HG02642 (cell line): ENCODE measurements around the gene ENGASE.

Source experiments
- ATAC-seq: cut with Tn5 transposase; IDR thresholded peaks from one replicate; pipeline ENCODE4 v1.9.1; 2021; ENCODE audit warnings: mild to moderate bottlenecking; ENCODE audit not compliant: unreplicated experiment, poor library complexity

Gene ENGASE

DNA sequence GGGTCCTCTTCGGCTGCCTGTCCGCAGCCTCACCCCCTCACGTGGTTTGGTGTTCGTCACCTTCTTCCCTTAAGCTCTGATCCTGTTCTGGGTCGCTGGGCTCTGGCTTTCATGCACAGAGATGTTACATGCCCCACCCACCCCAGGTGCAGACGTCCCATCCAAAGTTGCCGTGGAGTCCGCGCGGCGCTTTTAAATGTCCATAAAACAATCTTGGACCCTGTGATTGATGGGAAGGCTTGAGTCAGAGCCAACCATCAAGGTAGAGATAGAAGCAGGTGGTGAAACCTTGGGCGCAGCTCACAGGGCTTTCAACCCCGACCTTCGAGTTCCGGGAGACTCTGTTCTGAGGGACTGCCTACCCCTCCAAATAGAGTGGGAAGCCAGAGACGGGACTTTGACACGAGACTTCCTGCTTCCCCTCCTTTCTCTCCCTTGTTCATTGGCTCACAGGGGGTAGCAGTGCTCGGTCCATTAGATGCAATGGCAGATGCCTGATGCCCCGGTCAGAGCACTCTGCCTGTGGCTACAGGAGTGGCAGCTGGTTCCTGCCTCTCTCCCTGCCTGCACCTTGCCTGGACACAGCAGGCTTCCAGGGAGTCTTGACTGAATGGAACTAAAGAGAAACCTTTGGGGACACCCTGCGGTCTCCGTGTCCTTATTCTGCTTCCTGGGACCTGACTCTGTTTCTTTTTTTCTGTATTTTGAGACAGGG lies 4.0 kb downstream of the ENGASE start:
- ATAC-seq: no peak

DNA sequence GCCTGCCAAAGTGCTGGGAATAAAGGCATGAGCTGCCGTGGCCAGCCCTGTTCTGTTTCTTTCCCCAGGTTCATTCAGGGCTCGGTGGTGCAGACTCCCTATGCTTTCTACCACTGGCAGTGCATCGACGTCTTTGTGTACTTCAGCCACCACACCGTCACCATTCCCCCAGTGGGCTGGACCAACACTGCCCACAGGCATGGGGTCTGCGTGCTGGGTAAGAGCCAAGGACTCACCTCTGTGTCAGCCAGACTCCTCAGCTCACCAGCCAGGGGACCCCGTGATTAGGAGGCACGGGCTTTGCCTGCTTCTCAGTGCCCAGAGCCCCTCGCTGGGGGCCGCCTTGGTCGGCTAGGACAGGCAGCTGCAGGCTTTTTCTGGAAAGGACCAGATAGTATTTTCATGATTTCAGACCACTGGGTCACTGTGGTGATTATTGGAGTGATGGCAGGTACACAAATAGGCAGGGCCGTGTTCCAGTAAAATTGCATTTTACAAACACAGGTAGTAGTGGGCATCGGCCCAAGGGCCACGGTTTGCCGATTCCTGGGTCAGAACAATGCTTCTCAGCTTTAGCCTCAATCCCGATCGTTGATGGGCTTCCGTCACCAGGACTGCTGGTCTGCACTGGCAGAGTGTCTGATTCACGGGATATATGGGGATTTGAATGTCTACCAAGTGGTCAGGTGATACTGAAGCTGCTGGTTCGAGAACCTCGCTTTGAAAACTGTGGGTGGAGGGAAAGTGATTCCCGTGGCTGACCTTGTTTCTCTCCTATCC lies 5.0 kb downstream of the ENGASE start:
- ATAC-seq: no peak

DNA sequence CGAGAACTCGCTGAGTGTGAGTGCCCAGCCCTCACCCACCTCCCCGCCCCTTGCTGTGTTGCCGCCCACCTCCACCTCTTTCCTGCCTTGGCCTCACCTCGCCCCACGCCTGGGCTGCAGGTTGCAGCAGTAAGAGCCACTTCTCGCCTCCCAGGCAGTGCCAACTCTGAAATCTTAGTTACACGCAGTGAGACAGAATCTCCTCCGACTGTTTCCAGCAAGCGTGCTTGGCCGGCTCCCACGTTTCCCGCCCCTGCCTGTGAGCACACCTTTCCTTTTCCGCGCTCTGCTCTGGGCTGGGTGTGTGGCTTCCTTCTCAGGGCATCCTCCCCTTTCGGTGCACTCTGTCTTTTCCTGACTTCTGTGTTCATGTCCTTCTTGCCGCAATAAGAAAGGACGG lies 5.7 kb downstream of the ENGASE start:
- no peak for ATAC-seq

DNA sequence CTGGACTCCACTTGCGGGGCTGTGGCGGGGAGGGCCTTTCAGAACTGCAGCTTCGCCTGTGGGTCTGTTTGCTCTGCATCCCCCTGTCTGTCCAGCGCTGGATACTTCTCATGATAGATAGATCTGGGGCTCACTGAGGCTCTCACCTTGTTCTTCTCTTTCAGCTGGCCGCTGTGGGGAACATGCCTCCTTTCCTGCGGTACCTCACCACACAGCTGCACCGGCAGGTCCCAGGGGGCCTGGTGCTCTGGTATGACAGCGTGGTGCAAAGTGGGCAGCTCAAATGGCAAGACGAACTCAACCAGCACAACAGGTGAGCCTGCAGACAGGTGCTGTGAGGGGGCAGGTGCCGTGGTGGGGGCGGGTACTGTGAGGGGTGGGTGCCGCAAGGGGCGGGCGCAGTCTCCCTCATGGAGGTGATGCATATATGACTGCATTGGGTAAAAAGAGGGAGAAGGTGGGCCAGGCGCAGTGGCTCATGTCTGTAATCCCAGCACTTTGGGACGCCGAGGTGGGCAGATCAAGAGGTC lies 6.2 kb downstream of the ENGASE start:
- ATAC-seq: no peak

DNA sequence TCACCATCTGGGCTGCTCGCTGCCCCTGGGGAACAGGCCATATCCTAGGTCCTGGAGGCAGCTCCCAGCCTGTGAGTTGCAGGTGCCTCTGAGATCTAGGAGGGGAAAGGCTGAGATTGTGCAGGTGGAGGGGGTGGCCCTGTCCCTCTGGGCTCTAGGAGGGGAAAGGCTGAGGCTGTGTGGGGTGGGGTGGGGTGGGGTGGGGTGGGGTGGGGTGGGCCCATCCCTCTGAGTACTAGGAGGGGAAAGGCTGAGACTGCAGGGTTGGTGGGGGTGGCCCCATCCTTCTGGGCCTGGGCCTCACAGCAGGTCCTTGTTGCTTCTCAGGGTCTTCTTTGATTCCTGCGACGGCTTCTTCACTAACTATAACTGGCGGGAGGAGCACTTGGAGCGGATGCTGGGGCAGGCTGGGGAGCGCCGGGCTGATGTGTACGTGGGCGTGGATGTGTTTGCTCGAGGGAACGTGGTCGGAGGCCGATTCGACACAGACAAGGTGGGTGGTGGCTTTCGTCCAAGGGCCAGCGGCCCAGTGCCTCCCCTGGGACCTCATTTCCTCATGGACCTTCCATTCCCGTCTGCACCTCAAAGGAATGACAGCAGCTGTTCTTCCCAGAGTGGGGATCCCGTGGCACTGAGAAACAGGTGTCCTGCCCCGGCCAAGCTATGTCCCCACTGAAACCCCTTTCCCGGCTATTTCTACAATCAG lies 7.1 kb downstream of the ENGASE start:
- ATAC-seq: no peak

DNA sequence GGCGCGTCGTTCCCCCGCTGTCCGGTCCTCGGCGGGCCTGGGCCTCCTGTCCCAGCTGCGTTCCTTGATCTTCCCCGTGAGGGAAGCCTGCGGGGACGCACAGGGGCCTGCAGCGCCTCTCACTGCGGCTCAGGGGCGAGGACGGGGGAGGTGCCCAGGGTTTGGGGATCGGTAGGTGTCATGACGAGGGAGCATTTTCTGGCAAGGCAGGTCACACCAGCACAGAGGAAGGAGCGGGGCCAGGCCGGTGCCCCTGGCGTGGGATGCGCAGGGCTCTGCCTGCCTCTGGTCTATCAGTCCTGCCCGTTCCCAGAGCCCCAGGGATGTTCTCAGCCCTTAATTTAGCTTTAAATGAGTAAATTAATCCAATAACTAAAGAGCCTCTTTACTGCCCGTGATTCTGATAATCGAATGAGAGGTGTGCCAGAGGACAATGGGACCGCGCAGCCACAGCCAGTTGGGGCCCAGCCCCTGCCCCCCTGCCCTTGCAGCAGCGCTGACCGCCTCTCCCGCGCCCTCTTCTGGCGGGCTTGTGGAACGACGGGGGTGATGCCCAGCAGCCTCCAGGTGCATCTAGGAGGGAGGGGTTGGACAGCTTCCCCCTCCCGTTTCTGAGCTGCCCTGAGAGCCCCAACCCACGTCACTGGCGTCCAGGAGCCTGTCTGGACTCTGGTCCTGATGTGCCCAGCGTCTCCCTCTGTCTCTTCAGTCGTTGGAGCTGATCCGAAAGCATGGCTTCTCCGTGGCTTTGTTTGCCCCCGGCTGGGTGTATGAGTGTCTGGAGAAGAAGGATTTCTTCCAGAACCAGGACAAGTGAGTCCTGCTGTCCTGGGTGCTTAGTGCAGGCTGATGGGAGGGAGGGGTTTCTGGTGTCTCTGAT lies 7.9 kb downstream of the ENGASE start:
- no peak for ATAC-seq

DNA sequence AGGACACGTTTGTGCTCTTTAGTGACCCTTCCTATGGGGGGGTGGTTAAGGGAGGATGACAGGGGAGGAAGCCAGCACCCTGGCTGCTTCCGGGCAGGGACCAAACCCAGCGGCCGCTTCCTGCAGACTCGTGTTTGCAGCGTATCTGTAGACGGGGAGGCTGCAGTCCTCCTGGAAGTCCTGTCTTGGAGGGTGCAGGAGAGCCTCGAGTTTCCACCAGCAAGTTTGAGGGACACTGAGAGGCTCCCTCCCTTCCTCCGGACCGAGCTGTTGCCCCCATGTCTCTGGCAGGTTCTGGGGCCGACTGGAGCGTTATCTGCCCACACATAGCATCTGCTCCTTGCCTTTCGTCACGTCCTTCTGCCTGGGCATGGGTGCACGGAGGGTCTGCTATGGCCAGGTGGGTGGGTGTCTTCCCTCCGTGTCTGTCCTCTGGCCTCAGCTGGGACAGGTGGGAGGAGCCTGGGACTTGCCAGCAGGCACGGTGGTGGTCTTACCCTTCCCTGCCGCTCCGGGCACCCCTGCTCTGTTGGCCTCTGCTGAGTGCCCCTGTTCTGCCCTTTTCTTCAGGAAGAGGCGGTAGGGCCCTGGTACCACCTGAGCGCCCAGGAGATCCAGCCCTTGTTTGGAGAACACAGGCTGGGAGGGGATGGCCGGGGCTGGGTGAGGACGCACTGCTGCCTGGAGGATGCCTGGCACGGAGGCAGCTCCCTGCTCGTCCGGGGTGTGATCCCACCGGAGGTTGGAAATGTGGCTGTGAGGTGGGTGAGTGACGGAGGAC lies 8.8 kb downstream of the ENGASE start:
- no peak for ATAC-seq

DNA sequence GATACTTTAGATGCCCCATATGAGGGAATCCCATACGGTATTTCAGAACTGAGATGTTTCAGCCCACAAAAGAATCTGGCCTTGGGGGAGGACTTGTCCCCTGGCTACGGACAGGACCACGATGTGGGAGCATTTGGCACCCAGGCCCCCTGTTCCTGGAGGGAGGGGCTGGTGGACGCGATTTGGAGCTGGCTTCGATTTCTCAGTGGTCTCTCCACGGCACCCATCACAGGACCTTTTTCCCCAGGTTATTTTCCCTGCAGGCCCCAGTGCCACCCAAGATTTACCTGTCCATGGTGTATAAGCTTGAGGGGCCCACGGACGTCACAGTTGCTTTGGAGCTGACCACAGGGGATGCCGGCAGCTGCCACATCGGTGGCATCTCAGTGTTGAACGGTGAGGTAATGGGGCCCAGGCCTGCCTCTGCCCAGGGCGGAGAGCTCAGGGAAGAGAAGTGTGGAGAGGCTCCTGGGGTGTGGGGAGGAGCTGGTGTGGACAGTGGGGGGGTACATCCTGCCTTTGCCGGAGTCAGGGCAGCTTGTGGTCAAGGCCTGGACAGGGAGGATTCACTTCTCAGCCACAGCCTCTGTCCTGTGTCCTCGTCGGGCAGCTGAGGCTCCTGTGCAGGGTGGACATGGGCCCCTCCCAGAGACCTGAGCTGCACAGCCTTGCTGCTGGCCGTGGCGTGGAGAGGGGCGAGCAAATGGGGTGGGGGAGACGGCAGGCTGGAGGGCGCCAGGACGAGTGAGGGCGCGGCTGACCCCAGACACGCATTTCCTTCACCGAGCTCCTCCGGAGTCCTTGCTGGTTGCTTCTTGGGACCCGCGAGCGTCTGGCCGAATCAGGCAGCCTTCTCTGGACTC lies 9.9 kb downstream of the ENGASE start:
- ATAC-seq: no peak

DNA sequence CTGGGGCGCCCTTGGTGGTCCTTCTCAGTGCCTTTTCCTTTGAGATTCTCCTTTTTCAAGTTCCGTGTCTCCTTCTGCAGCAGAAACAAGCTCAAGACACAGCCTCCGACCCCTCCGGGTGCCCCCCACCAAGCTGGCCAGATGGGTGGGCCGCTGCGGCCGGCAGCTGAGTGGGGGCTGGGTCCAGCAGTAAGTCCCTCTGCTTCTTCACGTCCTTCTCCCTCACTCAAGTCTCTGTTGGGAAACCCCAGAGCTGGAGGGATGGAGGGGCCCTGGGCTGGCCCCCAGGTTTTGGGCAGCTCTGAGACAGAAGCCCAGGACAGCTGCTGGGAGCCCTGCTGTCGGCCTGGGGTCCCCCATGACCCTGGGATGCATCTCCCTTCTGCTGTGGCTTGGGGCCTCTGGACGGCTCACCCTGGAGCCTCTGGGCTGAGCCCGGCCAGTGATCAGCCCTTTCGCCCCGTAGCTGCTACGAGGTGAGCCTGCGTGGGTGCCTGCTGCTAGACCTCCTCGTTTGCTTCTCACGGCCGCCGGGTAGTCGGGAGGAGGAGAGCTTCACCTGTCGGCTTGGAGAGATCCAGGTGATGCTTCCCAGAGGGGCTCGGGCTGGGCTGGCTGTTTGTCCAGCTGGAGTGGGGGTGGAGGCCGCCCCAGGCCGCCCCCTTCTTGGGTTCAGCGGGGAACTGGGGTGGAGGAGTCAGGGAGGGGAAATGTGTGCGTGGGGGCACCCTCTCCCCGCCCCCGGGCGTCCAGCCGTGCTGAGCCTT lies 10.7 kb downstream of the ENGASE start:
- no peak for ATAC-seq

DNA sequence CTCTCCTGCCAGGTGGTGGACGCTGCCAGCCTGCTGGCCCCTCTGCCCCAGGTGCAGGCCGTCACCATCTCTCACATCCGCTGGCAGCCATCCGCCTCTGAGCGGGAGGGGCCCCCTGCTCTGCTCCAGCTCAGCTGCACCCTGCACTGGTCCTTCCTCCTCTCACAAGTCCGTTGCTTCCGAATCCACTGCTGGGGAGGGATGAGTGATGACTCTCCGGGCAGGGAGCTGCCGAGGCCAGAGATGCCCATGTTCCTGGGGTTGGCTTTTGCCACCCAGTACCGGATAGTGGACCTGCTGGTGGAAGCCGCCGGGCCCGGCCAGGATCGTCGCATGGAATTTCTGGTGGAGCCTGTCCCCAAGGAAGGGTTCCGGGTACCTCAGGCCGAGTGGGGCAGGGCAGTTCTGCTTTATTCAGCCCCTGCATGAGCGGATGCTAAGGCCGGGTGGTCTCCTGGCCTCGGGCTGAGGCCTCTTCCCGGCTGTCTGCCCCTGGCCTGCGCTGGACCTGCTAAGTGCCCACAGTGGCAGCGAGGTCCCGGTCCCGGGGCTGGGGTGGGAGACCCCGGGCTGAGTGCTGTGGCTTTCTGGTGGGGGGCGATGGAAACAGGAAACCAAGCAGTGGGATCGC lies 11.4 kb downstream of the ENGASE start:
- ATAC-seq: no peak

DNA sequence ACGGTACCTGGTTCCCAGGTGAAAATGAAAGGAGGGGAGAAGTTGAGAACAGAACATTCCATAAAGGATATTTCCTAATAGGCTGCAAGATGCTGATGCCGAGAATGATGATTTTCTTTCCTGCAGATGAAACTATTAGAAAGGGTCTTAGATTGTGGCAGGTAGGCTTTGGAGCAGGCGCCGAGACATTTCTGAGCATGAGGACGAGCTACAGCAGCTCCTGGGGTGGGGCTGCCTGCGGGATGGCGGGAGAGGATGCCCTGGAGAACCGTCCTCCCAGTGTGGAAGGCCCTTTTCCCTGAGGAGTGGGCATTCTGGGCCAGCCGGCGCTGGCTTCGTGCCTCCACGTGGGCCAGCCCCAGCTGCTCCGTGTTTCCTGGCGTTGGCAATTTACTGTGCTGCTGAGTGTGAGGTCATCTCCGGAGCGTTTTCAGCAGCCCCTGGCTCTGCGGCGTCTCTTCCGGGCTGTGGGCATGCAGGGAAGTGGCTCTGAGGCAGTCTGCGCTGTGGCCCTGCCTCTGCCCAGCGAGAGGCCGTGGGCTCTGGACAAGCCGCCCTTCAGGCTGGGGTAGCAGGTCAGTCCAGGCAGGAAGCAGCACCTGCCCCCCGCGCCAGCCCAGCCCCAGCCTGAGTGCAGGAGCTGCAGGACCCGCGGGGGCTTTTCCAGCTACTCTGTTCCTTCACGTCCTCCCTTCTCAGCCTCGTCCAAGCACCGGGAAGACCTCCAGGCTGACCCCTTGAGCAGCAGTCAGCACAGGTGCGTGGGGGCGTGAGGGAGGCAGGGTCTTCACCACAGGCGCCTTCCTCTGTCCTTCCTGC lies 12.2 kb downstream of the ENGASE start:
- ATAC-seq: no peak

DNA sequence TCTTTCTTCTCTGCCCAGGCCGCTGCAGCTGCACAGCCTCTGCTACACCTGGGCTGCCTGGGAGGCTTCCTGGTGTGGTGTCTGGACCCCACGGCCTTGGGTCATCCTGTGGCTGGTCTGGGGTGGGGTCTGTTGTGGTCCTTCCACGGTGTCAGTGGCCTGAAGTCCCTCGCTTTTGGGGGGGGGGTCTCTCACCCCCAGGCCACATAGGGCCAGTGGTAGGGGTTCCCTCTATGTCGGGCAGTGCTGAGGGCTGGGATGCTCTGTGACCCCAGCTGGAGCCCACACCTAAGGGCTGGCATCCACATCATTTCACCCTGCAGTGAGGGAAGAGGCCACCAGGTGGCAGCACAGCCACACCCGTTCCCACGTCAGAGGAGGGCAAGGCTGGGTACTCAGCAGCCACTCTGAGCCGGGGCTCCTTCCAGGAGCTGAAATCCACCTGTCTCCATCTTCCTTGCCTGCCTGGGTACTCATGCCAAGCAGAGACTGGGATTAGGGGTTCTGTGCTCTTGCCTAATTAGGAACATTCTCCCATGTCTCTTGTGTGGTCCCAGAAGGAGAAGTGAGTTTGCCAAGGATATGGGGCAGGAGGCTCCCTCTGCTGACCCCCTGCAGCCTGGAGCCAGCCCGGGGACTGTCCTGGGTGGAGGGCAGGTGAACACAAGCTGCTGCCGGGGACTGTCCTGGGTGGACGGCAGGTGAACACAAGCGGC lies 13.0 kb downstream of the ENGASE start:
- peak; percentile 46 for ATAC-seq

DNA sequence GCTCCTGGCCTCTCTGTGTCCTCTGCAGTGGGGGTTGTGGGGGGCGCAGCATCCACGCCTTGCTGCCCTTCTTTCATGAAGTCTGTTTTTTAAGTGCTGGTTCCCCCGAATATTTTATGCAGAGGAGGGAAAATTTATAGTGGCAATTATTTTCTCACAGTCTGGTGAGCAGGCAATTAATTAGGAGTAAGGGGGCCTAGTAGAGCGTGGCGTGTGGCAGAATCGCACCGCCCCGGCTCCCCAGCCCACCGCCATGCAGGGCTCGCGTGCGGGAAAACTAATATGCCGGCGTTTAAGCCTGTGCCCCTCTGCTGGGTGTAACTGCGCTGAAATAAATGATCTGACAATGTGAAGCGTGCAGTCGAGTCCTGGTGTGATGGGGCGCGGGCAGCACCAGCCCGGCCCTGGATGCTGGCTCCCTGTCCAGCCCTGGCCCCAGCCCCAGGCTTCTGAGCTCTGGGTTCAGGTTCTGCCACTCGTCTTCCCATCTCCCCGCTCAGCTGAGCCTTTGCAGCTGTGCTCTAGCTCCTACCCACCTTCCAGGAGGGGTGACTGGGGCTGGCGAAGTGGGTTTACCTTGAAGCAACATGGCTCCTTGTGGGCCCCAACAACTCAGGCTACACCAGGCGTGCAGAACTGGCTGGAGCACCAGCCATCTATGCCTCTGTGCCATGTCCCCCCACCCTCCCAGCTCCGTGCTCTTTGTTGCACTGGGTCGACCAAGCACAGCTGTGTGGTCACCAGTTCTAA lies 13.8 kb downstream of the ENGASE start:
- no peak for ATAC-seq

DNA sequence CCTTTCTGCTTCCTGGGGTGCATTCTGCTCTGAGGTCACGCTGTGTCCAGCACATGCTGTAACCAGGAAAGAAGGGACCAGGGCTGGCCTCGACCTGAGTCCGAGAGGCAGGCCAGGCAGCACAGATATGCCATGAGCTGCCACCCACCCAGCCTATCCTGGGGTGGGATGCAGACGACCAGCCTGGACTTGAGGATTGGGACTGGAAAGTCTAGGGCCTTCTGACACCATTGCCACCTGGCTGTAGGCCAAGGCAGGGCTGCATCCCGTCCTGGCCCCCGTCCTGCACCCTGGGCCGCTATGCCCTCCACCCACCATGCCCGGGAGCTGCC lies 14.3 kb downstream of the ENGASE start:
- ATAC-seq: no peak

DNA sequence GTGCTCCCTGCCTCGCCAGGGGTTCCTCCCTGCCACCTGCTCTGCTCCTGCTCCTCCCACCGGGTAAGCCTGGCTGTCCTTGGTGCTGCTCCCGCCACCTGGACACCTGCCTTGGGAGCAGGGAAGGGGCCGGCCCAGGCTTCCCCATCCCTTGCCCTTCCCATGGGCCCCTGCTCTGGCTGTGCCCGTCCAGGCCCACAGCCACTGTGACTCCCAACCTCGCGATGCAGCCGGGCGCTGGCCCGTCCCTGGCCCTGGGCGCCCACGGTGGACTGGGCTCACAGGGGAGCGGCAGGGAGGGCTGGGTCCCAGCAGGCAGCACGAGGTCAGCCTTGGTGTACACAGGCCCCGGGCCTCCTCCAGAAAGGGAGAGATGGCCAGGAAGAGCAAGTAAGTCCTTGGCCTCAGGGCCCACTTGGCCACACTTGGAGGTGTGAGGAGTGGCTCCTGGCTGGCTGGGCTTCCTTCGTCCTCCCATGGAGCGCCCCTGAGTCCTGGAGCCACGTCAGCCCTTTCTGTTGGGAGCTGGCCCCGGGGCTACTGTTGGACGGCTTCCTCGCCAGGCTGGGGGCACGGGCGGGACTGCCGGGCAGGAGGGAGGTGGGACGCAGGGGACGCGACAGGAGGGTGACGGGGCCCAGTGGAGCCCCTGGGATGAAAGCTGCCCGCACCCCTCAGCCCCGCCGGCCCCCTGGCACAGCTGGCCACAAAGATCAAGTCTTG lies 15.3 kb downstream of the ENGASE start:
- ATAC-seq: no peak
